Subcutaneous abdominal adipose tissue (tissue), 5 donors: ENCODE results near the gene DTD1.

Experiments
- H3K27ac ChIP-seq: one replicate; pipeline ENCODE4 v1.7.0; 2013; ENCODE audit warnings: low read depth, mild to moderate bottlenecking, inconsistent platforms, low read length, moderate library complexity
- H3K27me3 ChIP-seq, 5 donors: one replicate each; pipeline ENCODE4 v1.7.0; 2013; ENCODE audit warnings: low read length in 5 of 5, inconsistent platforms in 1 of 5; ENCODE audit not compliant: control insufficient read depth in 5 of 5, insufficient read depth in 4 of 5
- H3K36me3 ChIP-seq, 5 donors: one replicate each; pipeline ENCODE4 v1.7.0; 2013; ENCODE audit warnings: low read length in 5 of 5; ENCODE audit not compliant: control insufficient read depth in 5 of 5, insufficient read depth in 5 of 5
- H3K4me1 ChIP-seq, 5 donors: one replicate each; pipeline ENCODE4 v1.7.0; 2013; ENCODE audit warnings: low read length in 5 of 5, mild to moderate bottlenecking in 3 of 5, moderate library complexity in 1 of 5; ENCODE audit not compliant: control insufficient read depth in 5 of 5, insufficient read depth in 5 of 5
- H3K4me3 ChIP-seq, 5 donors: one replicate each; pipeline ENCODE4 v1.7.0; 2013; ENCODE audit warnings: low read length in 5 of 5, low read depth in 1 of 5
- H3K9ac ChIP-seq, 5 donors: one replicate each; pipeline ENCODE4 v1.7.0; 2013; ENCODE audit warnings: low read length in 5 of 5, mild to moderate bottlenecking in 4 of 5, moderate library complexity in 3 of 5
- H3K9me3 ChIP-seq, 5 donors: one replicate each; pipeline ENCODE4 v1.7.0; 2013; ENCODE audit warnings: low read length in 5 of 5; ENCODE audit not compliant: control insufficient read depth in 5 of 5
- donor health status: healthy.
- donor health status: healthy.
- donor health status: healthy.
- donor health status: healthy.
- donor health status: healthy.

The DTD1 gene

DNA sequence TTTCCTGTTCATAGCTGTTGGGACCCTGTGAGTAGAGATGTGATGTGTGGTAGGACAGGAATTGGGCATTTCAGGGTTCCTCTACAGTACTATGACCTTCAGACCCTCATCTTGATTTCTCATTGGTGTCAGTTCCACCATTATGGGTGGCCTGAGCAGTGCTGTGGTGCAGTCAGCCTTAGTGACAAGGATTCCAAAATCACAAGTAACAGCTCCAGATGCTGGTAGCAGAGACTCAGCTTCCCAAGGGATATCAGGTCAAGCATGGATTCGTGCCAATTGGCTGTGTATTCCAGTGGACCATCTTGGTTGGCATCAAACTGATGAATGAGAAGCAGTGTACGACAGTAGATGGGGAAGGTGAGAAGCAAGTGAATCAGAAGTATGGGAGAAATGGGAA is 16.8 kb upstream of the DTD1 start:
- Histone ChIP-seq H3K27ac (no peak overlapping the region), H3K4me3 (no peak overlapping the region), H3K27me3 (no peaks in the 10 kb centered on the region), H3K4me1 (peaks cover 0 to 15% (median 14%) of the 10 kb centered on the region in 5 donors), H3K9me3 (no peaks in the 10 kb centered on the region), H3K9ac (no peak overlapping the region), H3K36me3 (peaks cover 5 to 14% (median 10%) of the 10 kb centered on the region in 5 donors)

DNA sequence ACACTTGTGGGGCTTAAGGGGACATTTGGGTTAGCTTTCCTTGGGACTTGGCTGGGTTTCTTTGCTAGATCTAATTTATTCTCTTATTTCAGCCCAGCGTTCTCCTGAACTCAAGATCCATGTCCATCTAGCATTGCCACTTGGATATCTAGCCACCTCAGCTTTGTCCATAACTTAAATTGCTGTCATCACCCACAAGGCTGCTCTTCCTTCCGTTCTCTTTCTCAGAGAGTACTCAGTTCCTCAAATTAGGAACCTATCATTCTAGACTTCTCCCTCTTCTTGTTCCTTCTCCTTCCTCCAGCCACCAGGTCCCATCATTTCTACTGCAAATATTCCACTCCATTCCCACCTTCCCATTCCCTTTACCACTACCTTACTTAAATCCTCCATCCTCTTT is 16.3 kb upstream of the DTD1 start:
- Histone ChIP-seq H3K9me3 (no peaks in the 10 kb centered on the region), H3K27me3 (no peaks in the 10 kb centered on the region), H3K27ac (no peak overlapping the region), H3K4me1 (peaks cover 0 to 12% (median 12%) of the 10 kb centered on the region in 5 donors), H3K4me3 (no peak overlapping the region), H3K36me3 (peaks cover 5 to 14% (median 10%) of the 10 kb centered on the region in 5 donors), H3K9ac (no peak overlapping the region)

GRCh38 chr20:18577942-18578341 is 9.9 kb upstream of the DTD1 start:
- Histone ChIP-seq H3K9ac (no peak overlapping the region), H3K9me3 (no peaks in the 10 kb centered on the region), H3K27ac (no peak overlapping the region), H3K4me1 (no peaks in the 10 kb centered on the region), H3K36me3 (no peaks in the 10 kb centered on the region), H3K27me3 (no peaks in the 10 kb centered on the region), H3K4me3 (no peak overlapping the region)

DNA sequence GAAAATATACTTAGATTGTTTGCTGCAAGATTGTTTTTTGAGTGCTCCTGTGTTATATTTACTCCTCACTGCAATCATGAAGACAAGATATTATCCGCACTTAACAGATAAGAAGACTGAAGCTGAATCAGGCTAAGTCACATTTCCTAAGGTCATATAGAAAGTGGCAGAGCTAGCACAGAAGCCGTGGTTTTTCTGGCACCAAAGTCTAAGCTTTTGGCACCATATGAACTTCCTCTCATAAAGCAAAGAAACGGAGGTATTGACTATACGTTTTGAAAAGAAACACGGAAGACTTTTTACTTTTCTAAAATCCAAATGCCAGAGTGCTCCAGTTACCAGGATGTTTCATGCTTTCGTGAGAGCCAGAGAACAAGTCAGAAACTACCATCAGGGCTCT is 9.3 kb upstream of the DTD1 start:
- no peak overlapping the region for H3K9ac ChIP-seq
- no peaks in the 10 kb centered on the region for H3K9me3 ChIP-seq
- H3K36me3 ChIP-seq = no peaks in the 10 kb centered on the region

DNA sequence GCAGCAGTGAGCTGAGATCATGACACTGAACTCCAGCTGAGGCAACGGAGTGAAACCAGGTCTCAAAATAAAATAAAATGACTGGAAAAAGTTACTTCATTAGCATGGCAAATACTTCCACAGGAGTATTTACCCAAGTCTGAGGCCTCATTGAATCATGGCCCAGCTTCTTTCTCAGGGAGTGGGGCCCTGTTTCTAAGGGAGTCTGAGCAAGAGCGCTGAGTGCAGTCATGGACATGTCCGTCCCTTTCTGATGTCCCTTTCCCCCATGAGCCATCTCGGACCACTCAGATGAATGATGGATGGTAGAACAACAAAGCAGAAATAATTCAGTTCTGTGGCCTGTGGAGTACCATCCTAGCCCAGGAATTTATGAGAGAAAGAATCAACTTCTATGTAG is 7.8 kb upstream of the DTD1 start:
- Histone ChIP-seq H3K9ac (no peak overlapping the region), H3K4me1 (no peaks in the 10 kb centered on the region), H3K27ac (no peak overlapping the region), H3K4me3 (no peak overlapping the region), H3K9me3 (no peaks in the 10 kb centered on the region), H3K27me3 (no peaks in the 10 kb centered on the region), H3K36me3 (no peaks in the 10 kb centered on the region)

More for the DNA sequence above, 9.3 kb upstream of the DTD1 start:
- H3K27me3 ChIP-seq = no peaks in the 10 kb centered on the region
- no peaks in the 10 kb centered on the region for H3K4me1 ChIP-seq
- no peak overlapping the region for H3K27ac ChIP-seq
- H3K4me3 ChIP-seq = no peak overlapping the region

DNA sequence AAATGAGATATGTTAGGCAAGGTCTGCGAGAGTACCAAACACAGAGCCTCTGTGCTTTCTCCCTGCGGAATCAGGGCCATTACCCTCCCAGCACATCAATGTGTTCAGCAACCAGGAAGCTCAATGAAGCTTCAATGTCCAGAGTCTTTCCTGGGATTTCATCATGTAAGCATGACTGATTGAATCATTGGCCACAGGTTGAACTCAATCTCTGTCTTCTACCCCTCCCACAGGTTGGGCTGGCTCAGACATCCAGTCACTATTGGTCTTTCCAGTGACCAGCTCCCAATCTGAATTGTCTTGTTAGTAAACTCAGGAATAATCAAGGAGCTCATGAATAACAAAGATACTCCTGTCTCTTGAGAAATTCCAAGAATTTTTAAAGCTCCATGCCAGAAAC is 2.7 kb upstream of the DTD1 start:
- Histone ChIP-seq H3K36me3 (no peaks in the 10 kb centered on the region), H3K9me3 (no peaks in the 10 kb centered on the region), H3K27ac (no peak overlapping the region), H3K4me1 (peaks cover 0 to 18% (median 12%) of the 10 kb centered on the region in 5 donors), H3K9ac (no peak overlapping the region), H3K27me3 (no peaks in the 10 kb centered on the region), H3K4me3 (no peak overlapping the region)

DNA sequence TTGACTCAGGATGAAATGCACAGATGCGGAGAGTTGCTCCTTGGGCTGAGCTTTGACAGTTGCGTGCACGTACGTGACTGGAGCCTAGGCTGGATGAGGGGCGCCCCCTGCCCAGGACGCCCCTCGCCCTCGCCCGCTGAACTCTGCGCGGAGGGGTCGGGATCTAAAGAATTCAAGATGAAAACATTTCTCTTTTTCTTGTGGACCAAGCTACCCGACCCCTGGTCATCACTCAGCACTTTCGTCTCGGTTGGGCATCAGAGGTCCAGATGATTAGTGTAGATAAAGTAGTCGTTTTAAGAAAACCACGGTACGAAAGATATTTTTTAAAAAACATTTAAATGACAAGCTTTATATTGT is 700 bp downstream of the DTD1 start:
- peak overlapping the region; percentile 10 to 82 (median 71) for H3K9ac ChIP-seq

DNA sequence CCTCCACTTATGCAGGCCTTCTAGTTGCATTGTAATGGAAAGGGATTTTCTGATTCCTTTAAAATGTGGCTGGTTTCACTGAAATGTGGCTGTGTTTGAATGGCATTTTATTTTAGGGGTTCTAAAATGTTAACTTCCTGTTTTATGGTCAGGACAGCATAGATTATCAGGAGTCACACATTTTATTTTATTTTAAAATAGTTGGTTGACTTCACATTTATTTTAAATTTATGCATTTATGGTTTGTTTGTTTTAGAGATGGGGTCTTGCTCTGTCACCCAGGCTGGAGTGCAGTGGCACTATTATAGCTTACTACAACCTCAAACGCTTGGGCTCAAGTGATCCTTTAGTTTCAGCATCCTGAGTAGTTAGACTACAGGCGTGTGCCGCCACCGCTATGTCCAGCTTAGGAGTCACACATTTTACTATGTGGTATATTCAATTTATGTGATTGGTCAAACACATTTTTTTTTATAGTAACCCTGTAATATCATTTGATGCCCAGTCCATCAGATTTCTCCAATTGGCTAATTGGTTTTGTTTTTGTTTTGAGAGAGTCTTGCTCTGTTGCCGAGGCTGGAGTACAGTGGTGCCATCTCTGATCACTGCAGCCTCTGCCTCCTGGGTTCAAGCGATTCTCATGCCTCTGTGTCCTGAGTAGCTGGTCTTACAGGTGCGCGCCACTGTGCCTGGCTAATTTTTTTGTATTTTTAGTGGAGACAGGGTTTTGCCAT is 2.3 kb downstream of the DTD1 start:
- peaks cover 0 to 12% (median 9%) of the 10 kb centered on the region in 5 donors for H3K36me3 ChIP-seq
- no peak overlapping the region for H3K27ac ChIP-seq
- no peak overlapping the region for H3K9ac ChIP-seq
- H3K4me3 ChIP-seq = no peak overlapping the region
- no peaks in the 10 kb centered on the region for H3K27me3 ChIP-seq
- peaks cover 0 to 18% (median 12%) of the 10 kb centered on the region in 5 donors for H3K4me1 ChIP-seq
- H3K9me3 ChIP-seq = no peaks in the 10 kb centered on the region

More for the DNA sequence above, 700 bp downstream of the DTD1 start:
- no peaks in the 10 kb centered on the region for H3K27me3 ChIP-seq
- H3K36me3 ChIP-seq = peaks cover 0 to 1% (median under 1%) of the 10 kb centered on the region in 5 donors
- H3K27ac ChIP-seq = peak overlapping the region; percentile 16
- no peaks in the 10 kb centered on the region for H3K9me3 ChIP-seq
- peak overlapping the region; percentile 88 to 95 (median 91) for H3K4me3 ChIP-seq
- H3K4me1 ChIP-seq = peaks cover 0 to 18% (median 12%) of the 10 kb centered on the region in 5 donors

- Histone ChIP-seq H3K36me3 (peaks cover 10 to 28% (median 18%) of the 10 kb centered on the region in 5 donors), H3K9ac (no peak overlapping the region), H3K4me3 (no peak overlapping the region), H3K27ac (no peak overlapping the region), H3K4me1 (peaks cover 0 to 3% (median 0%) of the 10 kb centered on the region in 5 donors), H3K9me3 (no peaks in the 10 kb centered on the region), H3K27me3 (no peaks in the 10 kb centered on the region)
These were observed 8.4 kb downstream of the DTD1 start for GRCh38 chr20:18596270-18596669.

- H3K27ac ChIP-seq = no peak overlapping the region
- no peaks in the 10 kb centered on the region for H3K27me3 ChIP-seq
- no peak overlapping the region for H3K4me3 ChIP-seq
- H3K4me1 ChIP-seq = no peaks in the 10 kb centered on the region
- no peak overlapping the region for H3K9ac ChIP-seq
- no peaks in the 10 kb centered on the region for H3K9me3 ChIP-seq
- peaks cover 0 to 7% (median 0%) of the 10 kb centered on the region in 5 donors for H3K36me3 ChIP-seq
These were observed 21.9 kb downstream of the DTD1 start for GRCh38 chr20:18609741-18610140.
